GM12801 (cell line): ENCODE measurements around the gene THBS2.

Experiments
- CTCF ChIP-seq: IDR thresholded peaks from one replicate; pipeline ENCODE4 v1.5.1; 2011; ENCODE audit warnings: control low read depth; ENCODE audit not compliant: insufficient read length; ENCODE audit errors: extremely low read depth

The THBS2 gene

GRCh38 chr6:169286961-169287360, 33.3 kb upstream of the THBS2 start:
- TF ChIP-seq CTCF, result no peak

DNA sequence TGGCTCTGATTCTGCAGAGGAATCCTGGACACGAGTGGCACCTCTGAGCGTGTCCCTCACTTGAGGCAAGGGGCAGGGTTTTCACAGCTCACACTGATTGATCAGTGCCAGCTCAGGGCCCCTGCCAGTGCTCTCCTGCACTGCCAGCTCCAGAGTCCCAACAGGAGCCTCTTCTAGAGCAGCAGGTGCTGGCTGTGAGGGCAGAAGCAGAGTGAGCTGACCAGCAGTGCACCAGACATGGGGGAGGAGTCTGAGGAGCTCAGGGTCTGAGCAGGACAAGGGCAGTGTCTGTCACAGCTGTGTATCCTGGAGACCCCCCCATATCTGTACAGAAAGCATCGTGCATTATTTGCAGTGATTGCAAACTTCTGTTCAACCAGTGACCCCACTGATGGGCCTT, 31.5 kb upstream of the THBS2 start:
- TF ChIP-seq CTCF, result no peak

DNA sequence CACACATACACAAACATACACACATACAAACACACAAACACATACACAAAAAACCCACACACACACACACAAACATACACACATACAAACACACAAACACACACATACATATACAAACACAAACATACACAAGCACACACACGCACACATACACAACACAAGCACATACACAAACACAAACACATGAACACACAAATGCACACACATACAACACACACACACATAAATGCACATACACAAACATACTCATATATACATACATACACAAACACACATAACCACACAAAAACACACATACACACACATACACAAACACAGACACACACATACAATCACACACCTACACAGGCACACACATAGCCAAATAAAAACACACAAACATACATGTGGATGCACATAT, 30.3 kb upstream of the THBS2 start:
- TF ChIP-seq CTCF, result no peak

DNA sequence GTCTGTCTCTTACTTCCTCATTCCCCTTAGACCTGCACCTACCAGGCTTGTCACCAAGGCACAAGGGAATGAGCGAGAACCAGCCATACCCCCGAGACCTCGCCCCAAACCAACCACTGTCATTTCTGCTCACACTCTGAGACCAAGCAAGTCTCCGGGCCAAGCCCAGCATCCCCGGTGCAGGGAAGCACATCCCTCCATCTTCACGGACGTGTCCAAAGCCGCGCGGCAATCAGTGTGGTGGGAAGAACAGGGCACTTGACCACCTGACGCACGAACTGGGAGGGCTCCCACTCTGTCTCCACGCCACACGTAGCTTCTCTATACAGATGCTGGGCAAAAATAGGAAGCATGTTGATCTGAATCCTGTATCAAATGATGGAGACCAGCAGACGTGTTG, 28.4 kb upstream of the THBS2 start:
- no peak for TF ChIP-seq CTCF

- TF ChIP-seq CTCF, result no peak
Observed at GRCh38 chr6:169277619-169278018, 24.0 kb upstream of the THBS2 start.

- TF ChIP-seq CTCF, result no peak
Observed at GRCh38 chr6:169274781-169275180, 21.1 kb upstream of the THBS2 start.

GRCh38 chr6:169273511-169273910, 19.9 kb upstream of the THBS2 start:
- TF ChIP-seq CTCF, result no peak

DNA sequence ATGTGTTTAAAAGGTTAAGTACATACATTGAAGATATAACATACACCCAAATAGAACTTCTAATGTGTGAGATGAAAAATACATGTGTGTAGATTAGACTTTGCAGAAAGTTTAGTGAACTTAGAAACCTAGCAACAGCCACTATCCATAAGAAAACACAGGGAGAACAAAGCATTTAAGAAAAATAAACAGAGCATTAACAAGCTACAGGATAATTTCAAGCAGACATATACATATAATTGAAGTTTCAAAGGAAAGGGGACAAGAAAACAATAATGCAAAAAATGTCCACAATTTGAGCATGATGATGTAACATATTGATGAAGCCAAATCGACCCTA, 18.2 kb upstream of the THBS2 start:
- no peak for TF ChIP-seq CTCF
